ENCODE results near the gene HEXD.

DNA sequence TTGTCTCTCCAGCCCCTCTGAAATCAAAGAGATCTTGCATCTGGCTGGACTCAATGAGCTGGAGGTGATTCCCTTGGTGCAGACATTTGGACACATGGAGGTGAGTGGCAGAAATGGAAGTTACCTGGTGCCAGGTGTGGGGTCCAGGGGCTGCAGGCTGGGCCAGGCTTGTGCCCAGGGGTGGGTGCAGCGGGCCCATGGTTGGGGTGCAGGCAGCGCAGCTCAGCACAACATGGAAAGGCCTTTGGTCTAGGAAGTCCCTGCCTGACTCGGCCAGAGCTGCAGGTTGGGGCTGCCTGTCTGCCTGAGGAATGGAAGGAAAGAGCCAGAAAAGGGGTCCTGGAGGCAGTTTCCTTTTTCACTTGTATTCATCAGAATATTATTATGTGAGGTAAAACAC, 10.4 kb downstream of the HEXD start:
- TF ChIP-seq, protein P1, sequence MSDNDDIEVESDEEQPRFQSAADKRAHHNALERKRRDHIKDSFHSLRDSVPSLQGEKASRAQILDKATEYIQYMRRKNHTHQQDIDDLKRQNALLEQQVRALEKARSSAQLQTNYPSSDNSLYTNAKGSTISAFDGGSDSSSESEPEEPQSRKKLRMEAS (IDR thresholded peaks at IDR 0.05), result no peak
- TF ChIP-seq EP300 (IDR thresholded peaks at IDR 0.05; ENCODE audit: borderline replicate concordance) (no peak), TEAD4 (IDR thresholded peaks at IDR 0.05) (no peak), RAD21 (IDR thresholded peaks at IDR 0.05; ENCODE audit: low read depth) (no peak), NFIC (IDR thresholded peaks at IDR 0.05) (no peak), CEBPB (IDR thresholded peaks at IDR 0.05) (no peak), TCF12 (IDR thresholded peaks at IDR 0.05; ENCODE audit: low read depth) (no peak)
- TF ChIP-seq, protein P2, sequence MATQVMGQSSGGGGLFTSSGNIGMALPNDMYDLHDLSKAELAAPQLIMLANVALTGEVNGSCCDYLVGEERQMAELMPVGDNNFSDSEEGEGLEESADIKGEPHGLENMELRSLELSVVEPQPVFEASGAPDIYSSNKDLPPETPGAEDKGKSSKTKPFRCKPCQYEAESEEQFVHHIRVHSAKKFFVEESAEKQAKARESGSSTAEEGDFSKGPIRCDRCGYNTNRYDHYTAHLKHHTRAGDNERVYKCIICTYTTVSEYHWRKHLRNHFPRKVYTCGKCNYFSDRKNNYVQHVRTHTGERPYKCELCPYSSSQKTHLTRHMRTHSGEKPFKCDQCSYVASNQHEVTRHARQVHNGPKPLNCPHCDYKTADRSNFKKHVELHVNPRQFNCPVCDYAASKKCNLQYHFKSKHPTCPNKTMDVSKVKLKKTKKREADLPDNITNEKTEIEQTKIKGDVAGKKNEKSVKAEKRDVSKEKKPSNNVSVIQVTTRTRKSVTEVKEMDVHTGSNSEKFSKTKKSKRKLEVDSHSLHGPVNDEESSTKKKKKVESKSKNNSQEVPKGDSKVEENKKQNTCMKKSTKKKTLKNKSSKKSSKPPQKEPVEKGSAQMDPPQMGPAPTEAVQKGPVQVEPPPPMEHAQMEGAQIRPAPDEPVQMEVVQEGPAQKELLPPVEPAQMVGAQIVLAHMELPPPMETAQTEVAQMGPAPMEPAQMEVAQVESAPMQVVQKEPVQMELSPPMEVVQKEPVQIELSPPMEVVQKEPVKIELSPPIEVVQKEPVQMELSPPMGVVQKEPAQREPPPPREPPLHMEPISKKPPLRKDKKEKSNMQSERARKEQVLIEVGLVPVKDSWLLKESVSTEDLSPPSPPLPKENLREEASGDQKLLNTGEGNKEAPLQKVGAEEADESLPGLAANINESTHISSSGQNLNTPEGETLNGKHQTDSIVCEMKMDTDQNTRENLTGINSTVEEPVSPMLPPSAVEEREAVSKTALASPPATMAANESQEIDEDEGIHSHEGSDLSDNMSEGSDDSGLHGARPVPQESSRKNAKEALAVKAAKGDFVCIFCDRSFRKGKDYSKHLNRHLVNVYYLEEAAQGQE (IDR thresholded peaks at IDR 0.05; ENCODE audit: low read depth), result no peak
- TF ChIP-seq, protein P3, sequence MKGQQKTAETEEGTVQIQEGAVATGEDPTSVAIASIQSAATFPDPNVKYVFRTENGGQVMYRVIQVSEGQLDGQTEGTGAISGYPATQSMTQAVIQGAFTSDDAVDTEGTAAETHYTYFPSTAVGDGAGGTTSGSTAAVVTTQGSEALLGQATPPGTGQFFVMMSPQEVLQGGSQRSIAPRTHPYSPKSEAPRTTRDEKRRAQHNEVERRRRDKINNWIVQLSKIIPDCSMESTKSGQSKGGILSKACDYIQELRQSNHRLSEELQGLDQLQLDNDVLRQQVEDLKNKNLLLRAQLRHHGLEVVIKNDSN (IDR thresholded peaks at IDR 0.05), result no peak
